ENCODE measurements around the gene SAMD4A. TPM values are rescaled to one million over a fixed set of nuclear protein-coding genes. Genes with fewer than 3 reads are reported as not detected.

Gene SAMD4A
- total RNA-seq, 1 donor = 61.3 TPM

- TF ChIP-seq, protein P1, sequence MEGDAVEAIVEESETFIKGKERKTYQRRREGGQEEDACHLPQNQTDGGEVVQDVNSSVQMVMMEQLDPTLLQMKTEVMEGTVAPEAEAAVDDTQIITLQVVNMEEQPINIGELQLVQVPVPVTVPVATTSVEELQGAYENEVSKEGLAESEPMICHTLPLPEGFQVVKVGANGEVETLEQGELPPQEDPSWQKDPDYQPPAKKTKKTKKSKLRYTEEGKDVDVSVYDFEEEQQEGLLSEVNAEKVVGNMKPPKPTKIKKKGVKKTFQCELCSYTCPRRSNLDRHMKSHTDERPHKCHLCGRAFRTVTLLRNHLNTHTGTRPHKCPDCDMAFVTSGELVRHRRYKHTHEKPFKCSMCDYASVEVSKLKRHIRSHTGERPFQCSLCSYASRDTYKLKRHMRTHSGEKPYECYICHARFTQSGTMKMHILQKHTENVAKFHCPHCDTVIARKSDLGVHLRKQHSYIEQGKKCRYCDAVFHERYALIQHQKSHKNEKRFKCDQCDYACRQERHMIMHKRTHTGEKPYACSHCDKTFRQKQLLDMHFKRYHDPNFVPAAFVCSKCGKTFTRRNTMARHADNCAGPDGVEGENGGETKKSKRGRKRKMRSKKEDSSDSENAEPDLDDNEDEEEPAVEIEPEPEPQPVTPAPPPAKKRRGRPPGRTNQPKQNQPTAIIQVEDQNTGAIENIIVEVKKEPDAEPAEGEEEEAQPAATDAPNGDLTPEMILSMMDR (IDR thresholded peaks at IDR 0.05; ENCODE audit: insufficient read depth, low read depth, low read length) = no peak
- peak; percentile 57 for DNase-seq (ENCODE audit: low read depth)
- H3K4me3 ChIP-seq (ENCODE audit: low read depth, low read length) = no peak overlapping the region
These were observed 36.4 kb downstream of the SAMD4A start for GRCh38 chr14:54603362-54603761.

DNA sequence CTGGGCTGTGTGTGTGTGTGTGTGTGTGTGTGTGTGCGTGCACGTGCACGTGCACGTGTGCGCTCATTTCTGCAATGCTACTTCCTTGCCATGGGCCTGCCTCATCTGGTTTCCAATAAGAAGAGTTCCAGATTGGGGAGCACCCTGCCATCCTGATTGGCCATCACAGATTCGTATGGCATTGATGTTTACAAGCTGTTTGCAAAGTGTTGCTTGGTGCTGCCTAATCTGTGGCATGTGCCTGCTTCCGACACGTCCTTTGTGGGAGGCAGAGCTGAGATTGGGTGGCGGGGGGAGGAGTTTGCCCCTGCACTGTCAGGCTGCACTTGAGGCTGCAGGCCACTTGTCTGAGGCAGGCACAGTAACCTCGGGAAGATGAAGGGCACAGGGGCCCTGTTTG is 39.2 kb downstream of the SAMD4A start:
- no peak overlapping the region for H3K4me3 ChIP-seq (ENCODE audit: low read depth, low read length)
- peak; percentile 55 for DNase-seq (ENCODE audit: low read depth)
- TF ChIP-seq, protein P1 (IDR thresholded peaks at IDR 0.05; ENCODE audit: insufficient read depth, low read depth, low read length) = no peak

DNA sequence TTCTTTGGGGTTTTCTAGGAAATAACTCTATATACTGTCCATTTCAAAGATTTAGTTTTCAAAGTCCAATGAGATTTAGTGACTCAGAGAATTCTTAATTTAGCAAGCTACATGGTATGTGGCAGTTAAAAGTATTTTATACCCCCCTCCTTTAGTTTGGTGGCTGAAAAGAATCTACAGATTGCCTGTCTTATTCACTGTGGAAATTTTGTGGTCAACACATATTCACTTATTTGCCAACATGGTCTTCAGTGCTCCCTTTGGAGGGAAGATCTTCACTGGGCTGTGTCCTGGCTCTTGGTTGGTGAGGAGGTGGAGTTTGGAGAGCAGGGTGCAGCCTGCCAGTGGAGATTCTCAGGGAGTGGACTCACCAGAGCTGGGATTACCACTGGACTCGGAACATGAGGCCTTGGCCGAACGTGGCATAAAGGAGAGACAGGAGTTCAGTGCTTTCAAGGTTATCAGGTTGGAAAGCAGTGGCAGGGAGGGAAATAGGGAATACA is 39.8 kb downstream of the SAMD4A start:
- DNase-seq (ENCODE audit: low read depth) = peak; percentile 54
- TF ChIP-seq, protein P1 (IDR thresholded peaks at IDR 0.05; ENCODE audit: insufficient read depth, low read depth, low read length) = no peak
- H3K4me3 ChIP-seq (ENCODE audit: low read depth, low read length) = no peak overlapping the region

- TF ChIP-seq, protein P1 (IDR thresholded peaks at IDR 0.05; ENCODE audit: insufficient read depth, low read depth, low read length) = no peak
- no peak overlapping the region for H3K4me3 ChIP-seq (ENCODE audit: low read depth, low read length)
- DNase-seq (ENCODE audit: low read depth) = no peak
These were observed 42.6 kb downstream of the SAMD4A start for GRCh38 chr14:54609576-54609975.

DNA sequence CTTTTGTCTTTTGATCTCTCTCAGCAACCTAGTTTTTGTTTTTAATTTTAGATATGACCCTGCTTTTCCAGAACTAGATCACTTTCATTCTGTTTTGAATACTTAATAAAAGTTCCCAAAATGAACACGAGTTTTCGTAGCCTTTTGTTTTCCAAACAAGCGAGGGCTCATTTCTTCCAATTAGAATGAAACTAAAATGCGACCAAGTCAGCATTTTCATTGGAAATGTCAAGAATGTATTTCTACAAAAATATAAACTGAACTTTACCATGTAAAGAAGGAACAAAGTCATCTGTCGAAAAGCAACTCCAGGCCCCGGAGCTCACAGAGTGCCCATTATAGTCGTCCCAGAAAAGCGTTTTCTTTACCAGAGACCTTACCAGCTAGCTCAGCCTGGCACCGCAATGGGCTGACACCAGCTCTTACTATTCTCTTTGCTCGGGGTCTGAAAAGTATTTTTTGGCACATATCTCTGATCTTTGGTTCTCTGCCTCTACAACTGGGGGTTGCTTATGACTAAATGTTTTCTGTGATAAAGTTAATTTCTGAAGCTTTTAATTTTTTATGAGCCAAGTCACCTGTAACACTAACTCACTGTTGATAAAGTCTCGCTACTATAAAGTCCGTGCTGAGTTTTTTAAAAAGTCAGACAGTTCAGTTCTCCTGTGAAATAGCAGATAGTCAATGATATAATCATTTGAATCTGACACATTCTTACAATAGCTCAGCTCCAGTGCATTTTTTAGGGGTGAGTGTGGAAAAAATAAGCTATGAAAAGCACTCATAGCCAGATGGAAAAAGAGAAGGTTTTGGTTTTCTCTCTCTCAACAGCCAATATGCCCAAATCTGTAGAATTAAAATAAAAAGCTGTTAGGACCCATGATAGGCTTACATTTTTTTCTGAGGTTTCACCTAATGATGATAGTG is 43.4 kb downstream of the SAMD4A start:
- TF ChIP-seq, protein P1 (IDR thresholded peaks at IDR 0.05; ENCODE audit: insufficient read depth, low read depth, low read length) = no peak
- peak overlapping the region; percentile 21 for H3K4me3 ChIP-seq (ENCODE audit: low read depth, low read length)
- peak; percentile 35 for DNase-seq (ENCODE audit: low read depth)

- TF ChIP-seq, protein P1 (IDR thresholded peaks at IDR 0.05; ENCODE audit: insufficient read depth, low read depth, low read length) = no peak
- DNase-seq (ENCODE audit: low read depth) = no peak
- no peak overlapping the region for H3K4me3 ChIP-seq (ENCODE audit: low read depth, low read length)
These were observed 47.4 kb downstream of the SAMD4A start for GRCh38 chr14:54614296-54614695.
